Type B pancreatic cell (in vitro differentiated cells): ENCODE results near the gene AP3B1. TPM values are rescaled to one million over a fixed set of nuclear protein-coding genes. Genes with fewer than 3 reads are reported as not detected.

Experiments
- DNase-seq: peaks from one replicate; pipeline ENCODE4 v3.0.0; 2021; ENCODE audit warnings: mixed read lengths; ENCODE audit not compliant: unreplicated experiment; ENCODE audit errors: extremely low spot score
- H3K27ac Mint-ChIP-seq: 2 replicates; pipeline ENCODE4 v1.8.0; 2021; ENCODE audit warnings: mild to moderate bottlenecking, mixed read lengths
- H3K27me3 Mint-ChIP-seq: 2 replicates; pipeline ENCODE4 v1.8.0; 2021; ENCODE audit warnings: mixed read lengths
- H3K36me3 Mint-ChIP-seq: 2 replicates; pipeline ENCODE4 v1.8.0; 2021; ENCODE audit warnings: mixed read lengths
- H3K4me1 Mint-ChIP-seq: one replicate; pipeline ENCODE4 v1.8.0; 2021; ENCODE audit warnings: mixed read lengths; ENCODE audit not compliant: unreplicated experiment
- H3K4me3 Mint-ChIP-seq: 2 replicates; pipeline ENCODE4 v1.8.0; 2021; ENCODE audit warnings: mild to moderate bottlenecking, mixed read lengths
- H3K9me3 Mint-ChIP-seq: 2 replicates; pipeline ENCODE4 v1.8.0; 2021; ENCODE audit warnings: mixed read lengths
- CTCF ChIP-seq: fragments of 200-600 bp; sonication (generic); conservative IDR thresholded peaks from 2 replicates; pipeline ENCODE4 v1.5.0; 2021; ENCODE audit warnings: antibody characterized with exemption, mild to moderate bottlenecking
- total RNA-seq: library from RNA; stranded (reverse); gene quantifications from 2 replicates; pipeline ENCODE4 v1.2.1, GENCODE V29; 2021; ENCODE audit warnings: low replicate concordance

The AP3B1 gene
- total RNA-seq, 1 donor from 2014 or later, result 48.4 TPM

- Mint-ChIP-seq H3K27ac (no peak overlapping the region), H3K9me3 (no peaks in the 10 kb centered on the region), H3K27me3 (no peaks in the 10 kb centered on the region), H3K4me3 (no peak overlapping the region), H3K36me3 (peaks cover 10% of the 10 kb centered on the region), H3K4me1 (no peaks in the 10 kb centered on the region)
- TF ChIP-seq CTCF, result no peak
- DNase-seq, result no peak
These were observed 50.9 kb downstream of the AP3B1 start for GRCh38 chr5:78243639-78244038.

- no peak for TF ChIP-seq CTCF
- Mint-ChIP-seq H3K4me1 (no peaks in the 10 kb centered on the region), H3K36me3 (peaks cover 12% of the 10 kb centered on the region), H3K4me3 (no peak overlapping the region), H3K27me3 (no peaks in the 10 kb centered on the region), H3K27ac (no peak overlapping the region), H3K9me3 (no peaks in the 10 kb centered on the region)
- no peak for DNase-seq
These were observed 51.4 kb downstream of the AP3B1 start for GRCh38 chr5:78243091-78243490.

- H3K9me3 Mint-ChIP-seq, result no peaks in the 10 kb centered on the region
- H3K27ac Mint-ChIP-seq, result no peak overlapping the region
- H3K36me3 Mint-ChIP-seq, result peaks cover 12% of the 10 kb centered on the region
These were observed 52.5 kb downstream of the AP3B1 start for GRCh38 chr5:78242001-78242400.

GRCh38 chr5:78237911-78238310 is 56.6 kb downstream of the AP3B1 start:
- H3K36me3 Mint-ChIP-seq, result peaks cover 15% of the 10 kb centered on the region
- no peaks in the 10 kb centered on the region for H3K27me3 Mint-ChIP-seq
- DNase-seq, result no peak
- no peak overlapping the region for H3K4me3 Mint-ChIP-seq
- no peaks in the 10 kb centered on the region for H3K9me3 Mint-ChIP-seq
- H3K4me1 Mint-ChIP-seq, result peaks cover 5% of the 10 kb centered on the region
- TF ChIP-seq CTCF, result no peak
- H3K27ac Mint-ChIP-seq, result no peak overlapping the region

More at GRCh38 chr5:78242001-78242400, 52.5 kb downstream of the AP3B1 start:
- Mint-ChIP-seq H3K27me3 (no peaks in the 10 kb centered on the region), H3K4me3 (no peak overlapping the region), H3K4me1 (no peaks in the 10 kb centered on the region)
- TF ChIP-seq CTCF, result no peak
- no peak for DNase-seq

- H3K27ac Mint-ChIP-seq, result no peak overlapping the region
- peaks cover 5% of the 10 kb centered on the region for H3K4me1 Mint-ChIP-seq
- no peak for TF ChIP-seq CTCF
- H3K4me3 Mint-ChIP-seq, result no peak overlapping the region
- H3K36me3 Mint-ChIP-seq, result peaks cover 19% of the 10 kb centered on the region
- no peaks in the 10 kb centered on the region for H3K9me3 Mint-ChIP-seq
- no peak for DNase-seq
- no peaks in the 10 kb centered on the region for H3K27me3 Mint-ChIP-seq
These were observed 58.5 kb downstream of the AP3B1 start for GRCh38 chr5:78236046-78236445.

GRCh38 chr5:78235289-78235688 is 59.2 kb downstream of the AP3B1 start:
- Mint-ChIP-seq H3K9me3 (no peaks in the 10 kb centered on the region), H3K27me3 (no peaks in the 10 kb centered on the region), H3K36me3 (peaks cover 23% of the 10 kb centered on the region), H3K4me3 (no peak overlapping the region), H3K27ac (no peak overlapping the region), H3K4me1 (peaks cover 5% of the 10 kb centered on the region)
- TF ChIP-seq CTCF, result no peak
- DNase-seq, result no peak
